ENCODE data around the gene KRT14. TPM values are rescaled to one million over a fixed set of nuclear protein-coding genes. Genes with fewer than 3 reads are reported as not detected.

Gene KRT14
- total and polyA plus RNA-seq, 2 donors (not counting 3 experiments of a cell fraction or from before 2014, with no cell fraction given): 0.12 to 0.66 TPM

DNA sequence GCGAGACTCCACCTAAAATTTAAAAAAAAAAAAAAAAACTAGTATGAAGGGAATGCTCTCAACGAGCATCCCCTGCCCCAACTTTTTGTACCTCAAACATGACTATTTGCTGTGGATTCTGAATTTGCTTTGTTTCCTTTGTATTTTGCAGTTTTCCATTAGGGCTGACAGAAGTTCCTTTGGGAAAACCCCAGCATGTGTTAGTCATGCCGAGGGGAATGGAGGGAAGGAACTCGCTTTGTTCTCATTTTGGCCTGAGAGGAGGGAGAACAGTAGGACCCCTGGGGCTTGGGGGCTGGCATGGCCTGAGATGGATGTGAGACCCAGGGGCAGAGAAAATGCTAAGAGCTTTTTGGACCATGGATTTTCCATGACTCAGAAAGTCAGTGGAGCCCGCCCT is 35.3 kb downstream of the KRT14 start:
- BruUV-seq (replicated peaks): no TSS peak
- dilution Hi-C loops (cut with MboI; ENCODE audit: extremely low pct_ligation_motif_present, low sequenced_read_pairs): no loop called here
- no peaks in the 10 kb centered on the region for H3K9me1 ChIP-seq (replicated peaks; ENCODE audit: control insufficient read depth, extremely low read depth, insufficient read depth, low read length)
- no peaks in the 10 kb centered on the region for H3K9me3 ChIP-seq (replicated peaks; ENCODE audit: control insufficient read depth, insufficient read depth, low read length)
- FAIRE-seq: peak; percentile 67
- H4K20me1 ChIP-seq (replicated peaks; ENCODE audit: control insufficient read depth, extremely low read depth, insufficient read depth, low read length): no peaks in the 10 kb centered on the region
- H3K4me3 ChIP-seq (replicated peaks in 1 of 3; ENCODE audit: insufficient read depth in 1 of 3, low read depth in 1 of 3, low read length in 3 of 3): no peak overlapping the region
- intact Hi-C loops (cut with micrococcal nuclease): no loop called here
- H3K9ac ChIP-seq (replicated peaks; ENCODE audit: extremely low read depth, insufficient read depth, low read length): no peak overlapping the region
- no peak overlapping the region for H3K4me2 ChIP-seq (ENCODE audit: insufficient read depth, low read length)
- H3K4me1 ChIP-seq (ENCODE audit: control insufficient read depth, extremely low read depth, insufficient read depth, low read length): peaks cover 29% of the 10 kb centered on the region
- POLR2A ChIA-PET: interaction anchor here (0.8 kb wide), 1 partner anchor 140 kb away, joined by 3 read pairs; no protein-coding TSS in a partner anchor
- H3K27ac ChIP-seq (ENCODE audit: insufficient read depth, low read depth, low read length): no peak overlapping the region
- CTCF ChIA-PET: interaction anchor here (1.1 to 9.2 kb wide), 9 partner anchors 24 to 695 kb away, joined by 3 to 369 read pairs (median 70); partner anchors contain the start of genes KRT19, KRT35 and KRT36
- TF ChIP-seq CTCF (IDR thresholded peaks at IDR 0.05; ENCODE audit: extremely low read depth in 1 of 2, insufficient read depth in 1 of 2, low read depth in 1 of 2, low read length in 2 of 2): no peak
- no peak for TF ChIP-seq FOS (IDR thresholded peaks at IDR 0.05; ENCODE audit: borderline replicate concordance, insufficient read depth, low read length)
- TF ChIP-seq JUN (IDR thresholded peaks at IDR 0.05; ENCODE audit: borderline replicate concordance, insufficient read depth, insufficient read length, low read depth): no peak
- no peak for TF ChIP-seq POLR2AphosphoS5 (IDR thresholded peaks at IDR 0.05; ENCODE audit: insufficient read depth, low read depth, low read length)
- TF ChIP-seq EZH2 (IDR thresholded peaks at IDR 0.05; ENCODE audit: borderline replicate concordance, low read depth, low read length, severe bottlenecking): no peak
- H3K36me3 ChIP-seq (ENCODE audit: control insufficient read depth in 2 of 2, extremely low read depth in 1 of 2, insufficient read depth in 2 of 2, low read length in 2 of 2): no peaks in the 10 kb centered on the region
- no peaks in the 10 kb centered on the region for H3K27me3 ChIP-seq (ENCODE audit: control insufficient read depth in 2 of 2, insufficient read depth in 2 of 2, low read length in 2 of 2)
- no peak overlapping the region for H2AFZ ChIP-seq (ENCODE audit: low read depth, low read length)
- DNase-seq (ENCODE audit: low read depth, low spot score): peak; percentile 38
- H3K79me2 ChIP-seq (ENCODE audit: control insufficient read depth, insufficient read depth, low read length): no peaks in the 10 kb centered on the region

Measured in endothelial cell of umbilical vein (primary cell).